Natural killer cell (primary cell): ENCODE results near the gene CARD6. TPM values are rescaled to one million over a fixed set of nuclear protein-coding genes. Genes with fewer than 3 reads are reported as not detected.

Source experiments
- ATAC-seq, 3 donors: fragments of 150-1000 bp in 2 of 3; fragments of 200-7000 bp in 1 of 3; cut with Tn5 transposase; 1 replicate in 1 of 3; 2 replicates in 2 of 3; pipeline ENCODE4 v1.10.0; 2021; ENCODE audit warnings: mild to moderate bottlenecking in 2 of 3, moderate library complexity in 2 of 3
- DNase-seq, 2 donors: peaks; one replicate each; pipeline versions ENCODE4 v3.0.0 to v3.0.0-alpha.2; 2013 to 2021; ENCODE audit warnings: mixed read lengths in 1 of 2
- H3K27ac ChIP-seq: one replicate; pipeline ENCODE4 v1.5.1; 2013; ENCODE audit warnings: mild to moderate bottlenecking, low read length
- H3K27me3 ChIP-seq: one replicate; pipeline ENCODE4 v1.6.1; 2013; ENCODE audit warnings: low read length; ENCODE audit not compliant: control insufficient read depth, insufficient read depth
- H3K36me3 ChIP-seq: one replicate; pipeline ENCODE4 v1.6.1; 2013; ENCODE audit warnings: low read length; ENCODE audit not compliant: control insufficient read depth, insufficient read depth
- H3K4me1 ChIP-seq: one replicate; pipeline ENCODE4 v1.6.1; 2013; ENCODE audit warnings: low read length; ENCODE audit not compliant: control insufficient read depth, insufficient read depth
- H3K4me3 ChIP-seq: one replicate; pipeline ENCODE4 v1.5.1; 2013; ENCODE audit warnings: low read length
- H3K9me3 ChIP-seq: one replicate; pipeline ENCODE4 v1.6.1; 2013; ENCODE audit warnings: low read length; ENCODE audit not compliant: control insufficient read depth, insufficient read depth
- H3K27ac Mint-ChIP-seq, 2 donors: one replicate each; pipeline ENCODE4 v1.8.0; 2022; ENCODE audit warnings: mild to moderate bottlenecking in 2 of 2, mixed read lengths in 2 of 2, moderate library complexity in 1 of 2
- H3K27me3 Mint-ChIP-seq, 2 donors: one replicate each; pipeline ENCODE4 v1.8.0; 2022; ENCODE audit warnings: low read depth in 2 of 2, mixed read lengths in 2 of 2
- H3K36me3 Mint-ChIP-seq: one replicate; pipeline ENCODE4 v1.8.0; 2022; ENCODE audit warnings: mixed read lengths
- H3K4me1 Mint-ChIP-seq, 2 donors: one replicate each; pipeline ENCODE4 v1.8.0; 2022; ENCODE audit warnings: mixed read lengths in 2 of 2
- H3K4me3 Mint-ChIP-seq: one replicate; pipeline ENCODE4 v1.8.0; 2022; ENCODE audit warnings: mild to moderate bottlenecking, moderate library complexity, mixed read lengths
- H3K9me3 Mint-ChIP-seq, 2 donors: one replicate each; pipeline ENCODE4 v1.8.0; 2022; ENCODE audit warnings: mixed read lengths in 2 of 2
- WGBS: methylation state at CpG from one replicate; pipeline ENCODE4 v1.1.7; 2013; ENCODE audit warnings: missing lambda C conversion rate; ENCODE audit not compliant: insufficient coverage; 5-methylcytosine and 5-hydroxymethylcytosine counted together
- intact Hi-C: fragments of 100-400 bp; cut with micrococcal nuclease; formaldehyde crosslinking; loops from one replicate; pipeline ENCODE4 v1.14.2; 2022
- total RNA-seq, 4 donors: library from RNA; stranded (reverse); fragments of 120-200 nt in 1 of 4; gene quantifications; one replicate each; pipeline versions ENCODE4 v1.2.3 to v1.2.4, GENCODE V29; 2013 to 2022
- TF ChIP-seq, protein P1 (sequence below): fragments of 200-600 bp; IDR thresholded peaks from one replicate; pipeline ENCODE4 v1.8.0; 2022; ENCODE audit warnings: antibody characterized with exemption

CARD6 gene
- total RNA-seq, 3 donors from 2014 or later (not counting 1 experiment from before 2014, with no cell fraction given): 3.4 to 5.2 (median 3.9) TPM

- Mint-ChIP-seq H3K4me3 (no peak overlapping the region), H3K27ac (no peak overlapping the region), H3K9me3 (no peaks in the 10 kb centered on the region), H3K36me3 (no peaks in the 10 kb centered on the region), H3K27me3 (peaks cover 35 to 37% of the 10 kb centered on the region in 2 donors), H3K4me1 (peaks cover 0 to 3% of the 10 kb centered on the region in 2 donors)
- Histone ChIP-seq H3K36me3 (no peaks in the 10 kb centered on the region), H3K27me3 (no peaks in the 10 kb centered on the region), H3K9me3 (no peaks in the 10 kb centered on the region), H3K4me1 (no peaks in the 10 kb centered on the region), H3K27ac (no peak overlapping the region), H3K4me3 (no peak overlapping the region)
- TF ChIP-seq, protein P1, sequence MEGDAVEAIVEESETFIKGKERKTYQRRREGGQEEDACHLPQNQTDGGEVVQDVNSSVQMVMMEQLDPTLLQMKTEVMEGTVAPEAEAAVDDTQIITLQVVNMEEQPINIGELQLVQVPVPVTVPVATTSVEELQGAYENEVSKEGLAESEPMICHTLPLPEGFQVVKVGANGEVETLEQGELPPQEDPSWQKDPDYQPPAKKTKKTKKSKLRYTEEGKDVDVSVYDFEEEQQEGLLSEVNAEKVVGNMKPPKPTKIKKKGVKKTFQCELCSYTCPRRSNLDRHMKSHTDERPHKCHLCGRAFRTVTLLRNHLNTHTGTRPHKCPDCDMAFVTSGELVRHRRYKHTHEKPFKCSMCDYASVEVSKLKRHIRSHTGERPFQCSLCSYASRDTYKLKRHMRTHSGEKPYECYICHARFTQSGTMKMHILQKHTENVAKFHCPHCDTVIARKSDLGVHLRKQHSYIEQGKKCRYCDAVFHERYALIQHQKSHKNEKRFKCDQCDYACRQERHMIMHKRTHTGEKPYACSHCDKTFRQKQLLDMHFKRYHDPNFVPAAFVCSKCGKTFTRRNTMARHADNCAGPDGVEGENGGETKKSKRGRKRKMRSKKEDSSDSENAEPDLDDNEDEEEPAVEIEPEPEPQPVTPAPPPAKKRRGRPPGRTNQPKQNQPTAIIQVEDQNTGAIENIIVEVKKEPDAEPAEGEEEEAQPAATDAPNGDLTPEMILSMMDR: no peak
- DNase-seq (no peak), ATAC-seq (no peak)
- intact Hi-C loops: no loop called here
- 63% methylated on average over 1 of the region's 2 CpGs for WGBS
Measured at GRCh38 chr5:40909723-40910122, 68.6 kb downstream of the CARD6 start.

Other genes starting within 250 kb of the CARD6 start
- gene PTGER4, start 161.5 kb upstream of the CARD6 start, total RNA-seq: 100 to 1,000 TPM; 112 to 126 (median 117) TPM
- gene TTC33, start 85.4 kb upstream of the CARD6 start, total RNA-seq: 10 to 100 TPM in 2 of 3 donors, 1 to 10 TPM in 1; 7.3 to 11.4 (median 10.0) TPM
- gene PRKAA1, start 43.0 kb upstream of the CARD6 start, total RNA-seq: 100 to 1,000 TPM; 120 to 165 (median 122) TPM
- gene RPL37, start 6.1 kb upstream of the CARD6 start, total RNA-seq: 1,000 to 10,000 TPM in 2 of 3 donors, 100 to 1,000 TPM in 1; 961 to 1,288 (median 1,179) TPM
- not detected for gene C7, start 68.1 kb downstream of the CARD6 start, total RNA-seq
- not detected for gene MROH2B, start 230.0 kb downstream of the CARD6 start, total RNA-seq